Spleen (tissue), 11 donors: ENCODE results near the gene SUPT3H. TPM values are rescaled to one million over a fixed set of nuclear protein-coding genes. Genes with fewer than 3 reads are reported as not detected.

Experiments
- DNase-seq: peaks from one replicate; pipeline ENCODE4 v3.0.0-alpha.2; 2020
- H3K27ac ChIP-seq, 8 donors: fragments of 200-600 bp; sonication (generic) in 7 of 8; 1 replicate in 4 of 8; 2 replicates in 4 of 8; pipeline versions ENCODE4 v1.5.0 to v1.8.0; 2016 to 2021; ENCODE audit warnings: inconsistent platforms in 4 of 8, mild to moderate bottlenecking in 4 of 8, moderate library complexity in 1 of 8
- H3K27me3 ChIP-seq, 7 donors: fragments of 200-600 bp; sonication (generic) in 6 of 7; replicated peaks in 1 of 7; 1 replicate in 4 of 7; 2 replicates in 3 of 7; pipeline versions ENCODE4 v1.5.0 to v1.8.0; 2016 to 2021; ENCODE audit warnings: inconsistent platforms in 3 of 7, mild to moderate bottlenecking in 1 of 7
- H3K36me3 ChIP-seq, 6 donors: fragments of 200-600 bp; sonication (generic) in 5 of 6; 1 replicate in 4 of 6; 2 replicates in 2 of 6; pipeline versions ENCODE4 v1.5.0 to v1.8.0; 2016 to 2021; ENCODE audit warnings: inconsistent platforms in 2 of 6
- H3K4me1 ChIP-seq, 6 donors: fragments of 200-600 bp; sonication (generic) in 5 of 6; 1 replicate in 3 of 6; 2 replicates in 3 of 6; pipeline versions ENCODE4 v1.5.0 to v1.8.0; 2016 to 2021; ENCODE audit warnings: inconsistent platforms in 3 of 6
- H3K4me3 ChIP-seq, 8 donors: fragments of 200-600 bp; sonication (generic) in 7 of 8; 1 replicate in 4 of 8; 2 replicates in 4 of 8; pipeline versions ENCODE4 v1.5.0 to v1.8.0; 2016 to 2021; ENCODE audit warnings: inconsistent platforms in 4 of 8, mild to moderate bottlenecking in 4 of 8, moderate library complexity in 2 of 8
- H3K9me3 ChIP-seq, 8 donors: fragments of 200-600 bp; sonication (generic) in 7 of 8; 1 replicate in 4 of 8; 2 replicates in 4 of 8; pipeline versions ENCODE4 v1.5.0 to v1.8.0; 2016 to 2021; ENCODE audit warnings: inconsistent platforms in 4 of 8
- POLR2A ChIP-seq, 3 donors: fragments of 450-650 bp; IDR thresholded peaks; one replicate each; pipeline ENCODE4 v1.5.1; 2017; ENCODE audit warnings: antibody characterized with exemption in 3 of 3, mild to moderate bottlenecking in 1 of 3
- POLR2AphosphoS5 ChIP-seq, 3 donors: sonication (generic); formaldehyde crosslinking; IDR thresholded peaks; one replicate each; pipeline ENCODE4 v1.5.1; 2017; ENCODE audit warnings: antibody characterized with exemption in 3 of 3
- WGBS, 5 donors: extraction: QIAGEN DNeasy Blood & Tissue Kit in 3 of 5; methylation state at CpG; one replicate each; pipeline versions ENCODE4 v1.1.5 to v1.1.7; 2013 to 2018; 5-methylcytosine and 5-hydroxymethylcytosine counted together
- intact Hi-C: fragments of 100-400 bp; cut with DNase I; formaldehyde crosslinking; loops from one replicate; pipeline ENCODE4 v1.15.0; 2023; ENCODE audit warnings: low total_unique reads
- polyA plus RNA-seq, 3 donors: library from polyadenylated mRNA; stranded (reverse); fragments of 200-250 nt; gene quantifications; one replicate each; pipeline ENCODE4 v1.2.1, GENCODE V29; 2013
- total RNA-seq, 7 donors: library from RNA; depleted of rRNA in 3 of 7; stranded (reverse); fragments of >200 nt in 3 of 7; fragmentation: NEBNext Ultra II Directional in 4 of 7; extraction: Animal tissue kit (Norgen Biotek cat#: 25700) in 4 of 7; gene quantifications; one replicate each; pipeline versions ENCODE4 v1.1.0 to v1.2.1, GENCODE V29; 2016 to 2021
- TF ChIP-seq, protein P1 (sequence below), 11 experiments: fragments of 200-600 bp in 7 of 11; fragments of 450-650 bp in 4 of 11; sonication (generic) in 4 of 11; IDR thresholded peaks in 8 of 11; conservative IDR thresholded peaks in 3 of 11; 1 replicate in 7 of 11; 2 replicates in 4 of 11; pipeline versions ENCODE4 v1.4.0 to v1.8.0; 2016 to 2021; ENCODE audit warnings: antibody characterized with exemption in 11 of 11, inconsistent platforms in 4 of 11, mild to moderate bottlenecking in 1 of 11
- donor health status: healthy with polysubstance abuse.
- donor health status: DM: no; HTN: no; CAD: no; lungs with moderate emphysema.
- donor health status: DM: no; HTN: no; CAD: no.
- donor health status: Bipolar disorder and iron deficiency.
- donor health status: healthy.
- donor health status: DM: no; HTN: no; CAD: no.
- donor health status: DM: yes; HTN: yes; CAD: no.

The SUPT3H gene
- total and polyA plus RNA-seq, 10 donors, result 3.1 to 16.8 (median 6.2) TPM

DNA sequence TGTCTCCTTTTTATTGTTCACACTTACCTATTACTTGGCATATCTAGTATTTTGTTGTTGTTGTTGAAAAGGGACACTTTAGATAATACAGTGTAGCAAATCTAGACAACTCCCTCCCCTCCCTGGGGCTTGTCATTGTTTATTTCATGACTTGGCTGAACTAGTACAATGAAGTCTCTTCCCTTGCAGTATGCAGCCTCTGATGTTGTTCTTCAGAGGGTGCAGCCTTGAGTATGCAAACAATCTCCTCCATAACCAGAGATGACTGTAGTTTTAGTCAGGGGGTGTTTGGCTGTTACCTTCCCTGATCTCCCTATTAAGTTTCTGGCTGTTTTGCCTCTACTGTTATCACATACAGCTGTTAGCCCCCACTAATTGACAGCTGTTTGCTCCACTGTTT, 365.0 kb downstream of the SUPT3H start:
- no peak for DNase-seq
- H3K27ac ChIP-seq, result no peak overlapping the region
- no peaks in the 10 kb centered on the region for H3K4me1 ChIP-seq
- TF ChIP-seq POLR2AphosphoS5 (IDR thresholded peaks at IDR 0.05) (no peak), POLR2A (IDR thresholded peaks at IDR 0.05) (no peak)
- TF ChIP-seq, protein P1, sequence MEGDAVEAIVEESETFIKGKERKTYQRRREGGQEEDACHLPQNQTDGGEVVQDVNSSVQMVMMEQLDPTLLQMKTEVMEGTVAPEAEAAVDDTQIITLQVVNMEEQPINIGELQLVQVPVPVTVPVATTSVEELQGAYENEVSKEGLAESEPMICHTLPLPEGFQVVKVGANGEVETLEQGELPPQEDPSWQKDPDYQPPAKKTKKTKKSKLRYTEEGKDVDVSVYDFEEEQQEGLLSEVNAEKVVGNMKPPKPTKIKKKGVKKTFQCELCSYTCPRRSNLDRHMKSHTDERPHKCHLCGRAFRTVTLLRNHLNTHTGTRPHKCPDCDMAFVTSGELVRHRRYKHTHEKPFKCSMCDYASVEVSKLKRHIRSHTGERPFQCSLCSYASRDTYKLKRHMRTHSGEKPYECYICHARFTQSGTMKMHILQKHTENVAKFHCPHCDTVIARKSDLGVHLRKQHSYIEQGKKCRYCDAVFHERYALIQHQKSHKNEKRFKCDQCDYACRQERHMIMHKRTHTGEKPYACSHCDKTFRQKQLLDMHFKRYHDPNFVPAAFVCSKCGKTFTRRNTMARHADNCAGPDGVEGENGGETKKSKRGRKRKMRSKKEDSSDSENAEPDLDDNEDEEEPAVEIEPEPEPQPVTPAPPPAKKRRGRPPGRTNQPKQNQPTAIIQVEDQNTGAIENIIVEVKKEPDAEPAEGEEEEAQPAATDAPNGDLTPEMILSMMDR (IDR thresholded peaks at IDR 0.05 in 8 of 11, conservative IDR thresholded peaks at IDR 0.05 in 3 of 11), result no peak
- intact Hi-C loops, result no loop called here
- no peaks in the 10 kb centered on the region for H3K27me3 ChIP-seq
- peaks cover 0 to 19% (median 14%) of the 10 kb centered on the region in 8 donors for H3K9me3 ChIP-seq
- H3K36me3 ChIP-seq, result peaks cover 0 to 23% (median 2%) of the 10 kb centered on the region in 6 donors
- no peak overlapping the region for H3K4me3 ChIP-seq

DNA sequence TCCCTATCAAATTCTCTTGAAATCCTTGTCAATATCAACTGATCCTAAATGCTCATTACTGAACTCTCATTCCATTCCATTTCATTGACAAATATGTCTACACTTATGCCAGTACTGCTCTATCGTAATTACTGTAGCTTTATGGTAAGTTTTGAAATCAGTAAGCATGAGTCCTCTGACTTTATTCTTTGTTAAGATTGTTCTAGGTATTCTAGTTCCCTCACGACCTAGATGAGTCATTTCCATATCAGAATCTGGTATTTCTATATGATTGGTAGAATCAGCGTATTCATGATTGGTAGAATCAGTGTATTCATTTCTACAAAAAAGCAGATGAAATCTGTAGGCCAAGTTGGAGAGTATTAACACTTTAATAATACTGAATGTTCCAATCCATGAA, 368.2 kb downstream of the SUPT3H start:
- TF ChIP-seq POLR2A (IDR thresholded peaks at IDR 0.05) (no peak), POLR2AphosphoS5 (IDR thresholded peaks at IDR 0.05) (no peak)
- DNase-seq, result no peak
- H3K4me3 ChIP-seq, result no peak overlapping the region
- H3K27me3 ChIP-seq, result no peaks in the 10 kb centered on the region
- WGBS, 5 donors, result 73 to 85% (median 78%) methylated on average over 3 of the region's 3 CpGs
- H3K36me3 ChIP-seq, result peaks cover 0 to 23% (median 2%) of the 10 kb centered on the region in 6 donors
- peaks cover 0 to 19% (median 14%) of the 10 kb centered on the region in 8 donors for H3K9me3 ChIP-seq
- no peak overlapping the region for H3K27ac ChIP-seq
- H3K4me1 ChIP-seq, result no peaks in the 10 kb centered on the region
- intact Hi-C loops, result no loop called here

DNA sequence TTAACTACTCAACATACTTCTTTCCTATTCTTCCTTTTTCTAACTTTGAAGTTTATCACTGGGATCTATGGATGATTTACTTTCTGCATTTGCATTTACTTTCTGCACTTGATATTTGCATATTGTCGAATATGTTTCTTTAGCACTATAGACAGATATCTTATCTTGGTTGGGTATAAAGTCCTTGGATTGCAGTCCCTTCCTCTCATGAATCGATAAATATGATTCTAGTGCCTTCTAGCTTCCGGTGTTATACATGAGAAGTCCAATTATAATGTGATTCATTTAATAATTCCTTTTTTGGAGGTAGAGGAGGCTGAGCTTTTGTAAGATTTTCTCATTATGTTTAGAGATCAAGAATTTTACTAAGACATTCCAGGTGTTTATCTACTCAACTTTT, 370.8 kb downstream of the SUPT3H start:
- DNase-seq, result no peak
- no peak overlapping the region for H3K27ac ChIP-seq
- intact Hi-C loops, result no loop called here
- TF ChIP-seq POLR2AphosphoS5 (IDR thresholded peaks at IDR 0.05) (no peak), POLR2A (IDR thresholded peaks at IDR 0.05) (no peak)
- TF ChIP-seq, protein P1 (IDR thresholded peaks at IDR 0.05 in 8 of 11, conservative IDR thresholded peaks at IDR 0.05 in 3 of 11), result no peak
- 74 to 90% (median 85%) methylated on average over 3 of the region's 3 CpGs for WGBS, 5 donors
- no peaks in the 10 kb centered on the region for H3K27me3 ChIP-seq
- no peak overlapping the region for H3K4me3 ChIP-seq
- H3K36me3 ChIP-seq, result no peaks in the 10 kb centered on the region
- H3K9me3 ChIP-seq, result peaks cover 0 to 8% (median 4%) of the 10 kb centered on the region in 8 donors
- H3K4me1 ChIP-seq, result no peaks in the 10 kb centered on the region

DNA sequence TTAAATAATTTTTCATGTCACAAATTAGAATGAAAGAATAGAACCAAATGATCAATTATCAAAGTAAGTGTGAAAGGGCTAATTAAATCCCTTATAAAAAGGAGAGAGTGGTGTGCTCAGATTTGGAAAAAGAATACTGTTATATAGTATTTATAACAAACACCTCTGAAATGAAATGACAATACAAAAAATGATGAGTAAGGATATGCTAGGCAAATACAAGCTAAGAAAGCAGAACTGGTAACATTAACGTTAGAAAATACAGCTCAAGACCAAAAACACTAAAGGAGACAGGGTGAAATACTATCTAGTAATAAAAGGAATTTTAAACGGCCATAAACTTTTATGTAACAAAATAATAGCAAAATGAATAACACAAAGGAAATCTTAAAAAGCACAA, 373.8 kb downstream of the SUPT3H start:
- Histone ChIP-seq H3K4me3 (no peak overlapping the region), H3K9me3 (no peaks in the 10 kb centered on the region), H3K36me3 (no peaks in the 10 kb centered on the region), H3K4me1 (no peaks in the 10 kb centered on the region), H3K27ac (no peak overlapping the region), H3K27me3 (no peaks in the 10 kb centered on the region)
- 42 to 48% (median 45%) methylated on average over 2 of the region's 2 CpGs for WGBS, 5 donors
- no peak for DNase-seq
- TF ChIP-seq POLR2AphosphoS5 (IDR thresholded peaks at IDR 0.05) (no peak), POLR2A (IDR thresholded peaks at IDR 0.05) (no peak)
- TF ChIP-seq, protein P1 (IDR thresholded peaks at IDR 0.05 in 8 of 11, conservative IDR thresholded peaks at IDR 0.05 in 3 of 11), result no peak
- intact Hi-C loops, result no loop called here

DNA sequence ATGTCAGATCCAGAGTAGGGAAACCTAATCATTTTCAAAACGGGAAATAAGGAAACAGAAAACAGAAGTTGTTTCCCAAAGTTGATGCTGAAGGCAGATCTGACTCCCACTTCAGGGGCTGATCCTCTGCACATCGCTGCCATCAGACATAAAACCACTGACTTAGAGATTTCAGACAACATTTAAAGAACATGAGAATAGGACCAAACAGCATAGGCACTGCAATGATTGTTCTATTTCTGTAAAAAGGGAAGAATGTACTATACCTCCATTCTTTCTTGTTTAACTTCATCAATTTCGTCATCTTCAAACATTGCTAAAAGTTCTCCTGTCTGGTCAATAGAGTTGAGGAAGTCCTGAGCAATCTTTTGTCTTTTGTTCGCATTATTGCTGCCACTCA, 374.3 kb downstream of the SUPT3H start:
- H3K4me3 ChIP-seq, result no peak overlapping the region
- no peaks in the 10 kb centered on the region for H3K9me3 ChIP-seq
- intact Hi-C loops, result no loop called here
- no peaks in the 10 kb centered on the region for H3K4me1 ChIP-seq
- TF ChIP-seq POLR2A (IDR thresholded peaks at IDR 0.05) (no peak), POLR2AphosphoS5 (IDR thresholded peaks at IDR 0.05) (no peak)
- TF ChIP-seq, protein P1 (IDR thresholded peaks at IDR 0.05 in 8 of 11, conservative IDR thresholded peaks at IDR 0.05 in 3 of 11), result no peak
- DNase-seq, result no peak
- no peaks in the 10 kb centered on the region for H3K36me3 ChIP-seq
- H3K27me3 ChIP-seq, result no peaks in the 10 kb centered on the region
- WGBS, 5 donors, result 44 to 75% (median 66%) methylated on average over 4 of the region's 4 CpGs
- H3K27ac ChIP-seq, result no peak overlapping the region
